ENCODE measurements around the gene SLC22A5.

- TF ChIP-seq POLR2AphosphoS5 (IDR thresholded peaks at IDR 0.05; ENCODE audit: low read depth, low read length), result no peak
- no peak for TF ChIP-seq SIN3A (IDR thresholded peaks at IDR 0.05; ENCODE audit: borderline replicate concordance, insufficient read depth, low read length)
- no peak for TF ChIP-seq REST (IDR thresholded peaks at IDR 0.05; ENCODE audit: insufficient read depth in 1 of 2, low read depth in 2 of 2, low read length in 2 of 2)
- TF ChIP-seq TAF1 (IDR thresholded peaks at IDR 0.05; ENCODE audit: borderline replicate concordance, insufficient read depth, low read length), result no peak
Measured at GRCh38 chr5:132436936-132437335, 67.4 kb downstream of the SLC22A5 start.
